ENCODE data around the gene KLHDC1. TPM values are rescaled to one million over a fixed set of nuclear protein-coding genes. Genes with fewer than 3 reads are reported as not detected.
A peak's percentile ranks its signal among the peaks of the same experiment; 100 is the strongest.

The KLHDC1 gene
- total RNA-seq, 1 donor from 2014 or later = 0.98 TPM

DNA sequence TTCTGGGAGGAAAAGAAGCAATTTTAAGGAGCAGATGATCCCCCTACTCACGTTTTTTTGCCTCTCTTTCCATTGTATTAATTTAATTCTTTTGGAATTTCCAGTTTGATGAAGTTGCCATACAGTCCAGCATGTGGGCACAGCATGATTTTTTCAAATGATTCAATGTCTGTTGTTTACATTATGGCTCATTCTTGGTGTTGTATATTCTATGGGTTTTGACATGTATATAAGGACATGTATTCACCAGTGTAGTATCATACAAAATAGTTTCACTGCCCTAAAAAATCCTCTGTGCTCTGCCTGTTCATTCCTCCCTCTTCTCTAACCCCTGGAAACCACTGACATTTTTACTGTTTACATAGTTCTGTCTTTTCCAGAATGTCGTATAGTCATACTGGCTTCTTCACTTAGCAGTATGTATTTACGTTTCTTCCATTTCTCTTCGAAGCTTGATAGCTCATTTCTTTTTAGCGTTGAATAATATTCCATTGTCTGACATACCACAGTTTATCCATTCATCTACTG lies 61.7 kb downstream of the KLHDC1 start:
- H3K9me3 Mint-ChIP-seq (ENCODE audit: unreplicated experiment) = no peaks in the 10 kb centered on the region
- no peaks in the 10 kb centered on the region for H3K36me3 Mint-ChIP-seq (ENCODE audit: unreplicated experiment)
- no peak for DNase-seq
- TF ChIP-seq, protein P1, sequence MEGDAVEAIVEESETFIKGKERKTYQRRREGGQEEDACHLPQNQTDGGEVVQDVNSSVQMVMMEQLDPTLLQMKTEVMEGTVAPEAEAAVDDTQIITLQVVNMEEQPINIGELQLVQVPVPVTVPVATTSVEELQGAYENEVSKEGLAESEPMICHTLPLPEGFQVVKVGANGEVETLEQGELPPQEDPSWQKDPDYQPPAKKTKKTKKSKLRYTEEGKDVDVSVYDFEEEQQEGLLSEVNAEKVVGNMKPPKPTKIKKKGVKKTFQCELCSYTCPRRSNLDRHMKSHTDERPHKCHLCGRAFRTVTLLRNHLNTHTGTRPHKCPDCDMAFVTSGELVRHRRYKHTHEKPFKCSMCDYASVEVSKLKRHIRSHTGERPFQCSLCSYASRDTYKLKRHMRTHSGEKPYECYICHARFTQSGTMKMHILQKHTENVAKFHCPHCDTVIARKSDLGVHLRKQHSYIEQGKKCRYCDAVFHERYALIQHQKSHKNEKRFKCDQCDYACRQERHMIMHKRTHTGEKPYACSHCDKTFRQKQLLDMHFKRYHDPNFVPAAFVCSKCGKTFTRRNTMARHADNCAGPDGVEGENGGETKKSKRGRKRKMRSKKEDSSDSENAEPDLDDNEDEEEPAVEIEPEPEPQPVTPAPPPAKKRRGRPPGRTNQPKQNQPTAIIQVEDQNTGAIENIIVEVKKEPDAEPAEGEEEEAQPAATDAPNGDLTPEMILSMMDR (IDR thresholded peaks at IDR 0.05; ENCODE audit: partially characterized antibody, unreplicated experiment) = no peak
- no peaks in the 10 kb centered on the region for H3K27me3 Mint-ChIP-seq (ENCODE audit: unreplicated experiment)
- no peak overlapping the region for H3K27ac Mint-ChIP-seq (ENCODE audit: unreplicated experiment)
- no peak overlapping the region for H3K4me3 Mint-ChIP-seq (ENCODE audit: unreplicated experiment)
- no peaks in the 10 kb centered on the region for H3K4me1 Mint-ChIP-seq (ENCODE audit: low read depth, unreplicated experiment)

DNA sequence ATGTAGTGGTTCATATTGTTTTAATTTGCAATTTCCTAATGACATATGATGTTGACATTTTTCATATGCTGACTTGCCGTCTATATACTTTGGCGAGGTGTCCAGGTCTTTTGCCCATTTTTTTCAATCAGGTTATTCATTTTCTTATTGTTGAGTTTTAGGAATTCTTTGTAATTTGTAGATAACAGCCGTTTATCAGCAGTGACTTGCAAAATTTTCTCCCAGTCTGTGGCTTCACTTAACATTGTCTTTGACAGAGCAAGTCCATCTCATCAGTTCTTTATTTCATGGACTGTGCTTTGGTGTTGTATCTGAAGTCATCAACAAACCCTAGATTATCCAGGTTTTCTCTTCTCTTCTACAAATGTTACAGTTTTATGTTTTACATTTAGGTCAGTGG lies 62.5 kb downstream of the KLHDC1 start:
- Mint-ChIP-seq H3K36me3 (ENCODE audit: unreplicated experiment) (no peaks in the 10 kb centered on the region), H3K4me3 (ENCODE audit: unreplicated experiment) (no peak overlapping the region), H3K4me1 (ENCODE audit: low read depth, unreplicated experiment) (no peaks in the 10 kb centered on the region), H3K9me3 (ENCODE audit: unreplicated experiment) (no peaks in the 10 kb centered on the region), H3K27me3 (ENCODE audit: unreplicated experiment) (no peaks in the 10 kb centered on the region), H3K27ac (ENCODE audit: unreplicated experiment) (no peak overlapping the region)
- no peak for DNase-seq
- TF ChIP-seq, protein P1 (IDR thresholded peaks at IDR 0.05; ENCODE audit: partially characterized antibody, unreplicated experiment) = no peak

DNA sequence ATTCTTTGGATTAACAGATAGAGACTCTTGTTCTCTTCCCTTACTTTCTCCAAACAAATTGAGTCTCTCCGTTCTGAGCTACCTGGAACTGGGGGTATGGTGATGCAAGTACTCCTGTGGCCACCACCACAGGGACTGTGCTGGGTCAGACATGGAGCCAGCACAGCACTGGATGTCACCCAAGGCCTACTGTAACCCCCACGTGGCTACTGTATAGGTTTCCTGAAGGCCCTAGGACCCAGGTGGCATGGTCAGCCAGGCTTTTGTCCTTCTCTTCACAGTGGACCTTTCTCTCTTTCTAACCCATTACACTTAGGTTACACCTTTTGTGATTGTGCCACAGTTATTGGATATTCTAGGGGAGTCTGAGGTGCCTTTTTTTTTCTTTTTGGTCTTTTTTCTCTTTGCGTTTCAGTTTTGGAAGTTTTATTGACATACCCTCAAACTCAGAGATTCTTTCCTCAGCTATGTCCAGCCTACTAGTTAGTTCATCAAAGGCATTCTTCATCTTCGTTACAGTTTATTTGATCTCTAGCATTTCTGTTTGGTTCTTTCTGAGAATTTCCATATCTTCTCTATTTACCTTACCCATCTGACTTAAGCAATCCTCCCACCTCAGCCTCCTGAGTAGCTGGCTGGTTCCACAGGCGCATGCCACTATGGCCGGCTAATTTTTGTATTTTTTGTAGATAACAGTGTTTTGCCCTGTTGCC lies 69.1 kb downstream of the KLHDC1 start:
- peaks cover 6% of the 10 kb centered on the region for H3K9me3 Mint-ChIP-seq (ENCODE audit: unreplicated experiment)

DNA sequence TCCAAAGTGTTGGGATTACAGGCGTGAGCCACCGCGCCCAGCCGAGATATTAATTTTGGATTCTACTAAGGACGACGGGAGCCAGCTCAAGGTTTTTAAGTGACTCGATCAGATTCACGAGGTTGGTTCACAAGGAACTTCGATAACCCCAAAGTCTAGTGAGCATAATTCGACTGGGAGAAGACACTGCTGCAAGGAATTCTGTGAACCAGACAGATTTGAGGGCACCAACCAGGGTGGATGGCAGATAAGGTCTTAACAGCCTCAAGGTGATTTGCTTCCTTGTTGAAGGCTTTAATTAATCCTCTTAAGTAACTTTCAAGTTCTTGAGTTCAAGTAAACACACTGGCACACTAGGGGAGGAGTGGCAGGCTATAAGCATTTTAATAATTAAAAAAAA lies 73.9 kb downstream of the KLHDC1 start:
- DNase-seq = no peak
- Mint-ChIP-seq H3K27me3 (ENCODE audit: unreplicated experiment) (peaks cover 13% of the 10 kb centered on the region), H3K9me3 (ENCODE audit: unreplicated experiment) (peaks cover 15% of the 10 kb centered on the region), H3K36me3 (ENCODE audit: unreplicated experiment) (no peaks in the 10 kb centered on the region), H3K4me1 (ENCODE audit: low read depth, unreplicated experiment) (peaks cover 1% of the 10 kb centered on the region), H3K4me3 (ENCODE audit: unreplicated experiment) (peak overlapping the region; percentile 90), H3K27ac (ENCODE audit: unreplicated experiment) (peak overlapping the region; percentile 99)
- TF ChIP-seq, protein P1 (IDR thresholded peaks at IDR 0.05; ENCODE audit: partially characterized antibody, unreplicated experiment) = no peak

More for the DNA sequence above, 69.1 kb downstream of the KLHDC1 start:
- TF ChIP-seq, protein P1 (IDR thresholded peaks at IDR 0.05; ENCODE audit: partially characterized antibody, unreplicated experiment) = no peak
- H3K27ac Mint-ChIP-seq (ENCODE audit: unreplicated experiment) = no peak overlapping the region
- no peaks in the 10 kb centered on the region for H3K4me1 Mint-ChIP-seq (ENCODE audit: low read depth, unreplicated experiment)
- DNase-seq = no peak
- no peaks in the 10 kb centered on the region for H3K36me3 Mint-ChIP-seq (ENCODE audit: unreplicated experiment)
- H3K4me3 Mint-ChIP-seq (ENCODE audit: unreplicated experiment) = no peak overlapping the region
- no peaks in the 10 kb centered on the region for H3K27me3 Mint-ChIP-seq (ENCODE audit: unreplicated experiment)

DNA sequence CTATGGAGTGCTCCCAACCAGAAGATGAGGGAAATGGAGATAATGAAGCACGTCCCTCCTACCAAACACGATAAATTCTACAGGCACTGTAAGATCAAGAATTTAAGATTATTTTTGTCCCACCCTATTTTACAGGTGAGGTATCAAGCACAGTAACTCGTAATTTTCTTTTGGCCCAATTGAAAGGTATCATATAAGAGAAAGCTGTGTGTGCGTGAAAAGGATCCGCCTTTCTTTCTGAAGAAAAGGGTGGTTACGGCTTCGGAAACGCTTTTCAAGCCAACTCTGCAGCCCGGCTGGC lies 74.3 kb downstream of the KLHDC1 start:
- Mint-ChIP-seq H3K9me3 (ENCODE audit: unreplicated experiment) (peaks cover 15% of the 10 kb centered on the region), H3K4me1 (ENCODE audit: low read depth, unreplicated experiment) (peaks cover 1% of the 10 kb centered on the region), H3K4me3 (ENCODE audit: unreplicated experiment) (peak overlapping the region; percentile 90), H3K27ac (ENCODE audit: unreplicated experiment) (peak overlapping the region; percentile 99), H3K36me3 (ENCODE audit: unreplicated experiment) (no peaks in the 10 kb centered on the region), H3K27me3 (ENCODE audit: unreplicated experiment) (peaks cover 13% of the 10 kb centered on the region)
- no peak for DNase-seq
- TF ChIP-seq, protein P1 (IDR thresholded peaks at IDR 0.05; ENCODE audit: partially characterized antibody, unreplicated experiment) = no peak

Data from glutamatergic neuron (in vitro differentiated cells).